ENCODE measurements around the gene CTNNB1. TPM values are rescaled to one million over a fixed set of nuclear protein-coding genes. Genes with fewer than 3 reads are reported as not detected.

CTNNB1 gene
- total and polyA plus RNA-seq, 2 of the 8 experiments (the other 6 are each of a cell fraction or from before 2014, with no cell fraction given) = 356 to 579 TPM

DNA sequence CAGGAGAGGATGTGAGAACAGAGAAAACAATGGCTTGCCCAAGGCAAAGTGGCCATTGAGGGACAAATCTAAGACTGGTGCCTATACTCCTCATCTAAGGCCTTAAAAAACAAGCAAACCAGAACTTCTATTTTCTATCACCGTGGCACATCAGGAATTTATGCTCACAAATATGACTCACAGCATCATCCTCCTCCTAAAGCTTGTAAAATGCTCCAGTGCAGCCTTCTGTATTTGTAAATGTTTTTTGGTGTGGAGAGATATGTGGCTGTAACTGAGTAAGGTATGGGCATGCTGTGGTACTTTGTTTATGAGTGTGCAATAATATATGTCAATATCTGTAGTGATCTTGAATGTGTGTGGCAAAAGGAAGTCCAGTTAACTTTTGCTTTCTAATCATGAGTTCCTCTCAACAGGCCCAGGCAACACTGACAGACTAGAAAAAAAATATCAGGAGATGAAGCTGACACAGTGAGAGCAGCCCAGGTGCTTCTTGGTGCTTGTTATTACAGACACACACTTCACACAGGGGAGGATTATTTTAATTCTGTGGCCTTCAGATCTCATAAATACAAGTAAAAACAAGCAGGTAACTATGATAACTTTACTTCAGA is 60.3 kb downstream of the CTNNB1 start:
- no peak overlapping the region for H3K56ac ChIP-seq (replicated peaks; ENCODE audit: insufficient read length, low read depth, low read length)
- no peak overlapping the region for H2BK12ac ChIP-seq (ENCODE audit: low read depth, low read length)
- H3K4me3 ChIP-seq (ENCODE audit: extremely low read depth in 1 of 4, insufficient read depth in 2 of 4, low read depth in 3 of 4, low read length in 4 of 4) = no peak overlapping the region
- H4K91ac ChIP-seq (replicated peaks; ENCODE audit: insufficient read length, low read length) = no peak overlapping the region
- H3K27ac ChIP-seq (ENCODE audit: low read depth, low read length) = no peak overlapping the region
- no peak overlapping the region for H3K23ac ChIP-seq (ENCODE audit: insufficient read length)
- no peak overlapping the region for H2BK120ac ChIP-seq (replicated peaks; ENCODE audit: low read depth, low read length)
- H2AFZ ChIP-seq (ENCODE audit: low read length) = no peak overlapping the region
- no peak overlapping the region for H3K4me2 ChIP-seq (ENCODE audit: insufficient read depth in 1 of 2, low read depth in 2 of 2, low read length in 2 of 2)
- POLR2A ChIA-PET (ENCODE audit: partially characterized antibody) = interaction anchor here (1.1 to 1.6 kb wide), 2 partner anchors 14 to 60 kb away, joined by 3 to 4 read pairs; partner anchors contain the start of gene CTNNB1
- H4K5ac ChIP-seq (ENCODE audit: insufficient read length, low read depth, low read length) = no peak overlapping the region
- no peak overlapping the region for H2AK5ac ChIP-seq (ENCODE audit: low read depth, low read length)
- no peak overlapping the region for H2BK15ac ChIP-seq (ENCODE audit: low read length)
- H3K4ac ChIP-seq (replicated peaks; ENCODE audit: insufficient read length, low read depth, low read length) = no peak overlapping the region
- WGBS, 2 experiments (ENCODE audit: extremely low coverage in 1 of 2, insufficient coverage in 1 of 2, insufficient read length in 1 of 2, insufficient replicate concordance in 2 of 2, low coverage in 1 of 2, low lambda C conversion rate in 2 of 2, missing lambda C conversion rate in 1 of 2) = 83% methylated on average over 1 of the region's 1 CpG; no CpG with 5 or more reads in 1 of the 2 experiments
- no peaks in the 10 kb centered on the region for H3K23me2 ChIP-seq (ENCODE audit: low read depth, low read length)
- CTCF ChIA-PET (ENCODE audit: partially characterized antibody) = interaction anchor here (1.8 kb wide), 1 partner anchor 30 kb away, joined by 5 read pairs; no protein-coding TSS in a partner anchor
- FAIRE-seq = no peak
- no peak overlapping the region for H2BK5ac ChIP-seq (ENCODE audit: low read depth, low read length)
- DNase-seq (ENCODE audit: low read depth in 1 of 2, low spot score in 2 of 2) = no peak
- H3K18ac ChIP-seq (ENCODE audit: extremely low read depth, low read length) = no peak overlapping the region
- no peak overlapping the region for H4K8ac ChIP-seq (ENCODE audit: extremely low read depth, insufficient read depth, low read length)
- no peak overlapping the region for H3K14ac ChIP-seq (ENCODE audit: insufficient read length)
- H3K79me2 ChIP-seq (ENCODE audit: control insufficient read depth in 1 of 2, insufficient read depth in 2 of 2, low read length in 2 of 2) = no peaks in the 10 kb centered on the region
- H4K20me1 ChIP-seq (replicated peaks in 1 of 2; ENCODE audit: control insufficient read depth in 1 of 2, insufficient read depth in 2 of 2, low read length in 2 of 2) = no peaks in the 10 kb centered on the region
- H3K4me1 ChIP-seq (replicated peaks in 1 of 4; ENCODE audit: control insufficient read depth in 3 of 4, insufficient read depth in 4 of 4, low read length in 3 of 4) = no peaks in the 10 kb centered on the region
- no peak overlapping the region for H3K9ac ChIP-seq (replicated peaks in 1 of 4; ENCODE audit: extremely low read depth in 1 of 4, low read depth in 3 of 4, low read length in 3 of 4)
- H2BK20ac ChIP-seq (ENCODE audit: low read length) = no peak overlapping the region
- no peaks in the 10 kb centered on the region for H3K79me1 ChIP-seq (ENCODE audit: low read depth, low read length)
- no peaks in the 10 kb centered on the region for H3K36me3 ChIP-seq (ENCODE audit: control insufficient read depth in 2 of 4, insufficient read depth in 4 of 4, low read length in 3 of 4)
- no peaks in the 10 kb centered on the region for H3K9me3 ChIP-seq (ENCODE audit: insufficient read depth in 2 of 2, low read depth in 1 of 2, low read length in 1 of 2)
- H3K27me3 ChIP-seq (replicated peaks in 1 of 4; ENCODE audit: control insufficient read depth in 3 of 4, extremely low read depth in 1 of 4, insufficient read depth in 3 of 4, low read length in 3 of 4) = no peaks in the 10 kb centered on the region
- TF ChIP-seq CTBP2 (IDR thresholded peaks at IDR 0.05; ENCODE audit: borderline replicate concordance, insufficient read depth, insufficient read length, low read length) (no peak), SAP30 (IDR thresholded peaks at IDR 0.05; ENCODE audit: insufficient read depth, insufficient replicate concordance, low read length) (no peak), GTF2F1 (IDR thresholded peaks at IDR 0.05; ENCODE audit: borderline replicate concordance, low read depth, low read length) (no peak), SP4 (IDR thresholded peaks at IDR 0.05; ENCODE audit: low read length) (no peak), GABPA (IDR thresholded peaks at IDR 0.05; ENCODE audit: borderline replicate concordance, insufficient read depth, low read length) (no peak), SRF (IDR thresholded peaks at IDR 0.05; ENCODE audit: low read depth, low read length) (no peak), RAD21 (IDR thresholded peaks at IDR 0.05 in 1 of 2, conservative IDR thresholded peaks at IDR 0.05 in 1 of 2; ENCODE audit: low read depth in 2 of 2, low read length in 2 of 2) (no peak), CBX8 (IDR thresholded peaks at IDR 0.05; ENCODE audit: borderline replicate concordance, low read depth, low read length) (no peak), SIRT6 (IDR thresholded peaks at IDR 0.05; ENCODE audit: low read length) (no peak)

All from H1 (cell line).